Natural killer cell treated with Interleukin-12 subunit alpha and Interleukin-12 subunit beta and Interleukin-15 and Interleukin-18, amount 100 ng/mL, for 72 hours (primary cell): ENCODE measurements around the gene RBPJL. TPM values are rescaled to one million over a fixed set of nuclear protein-coding genes. Genes with fewer than 3 reads are reported as not detected.

Experiments used
- ATAC-seq, 2 donors: fragments of 150-1000 bp; cut with Tn5 transposase in 1 of 2; sonication (Bioruptor Pico), chemical (Tn5 transposase) in 1 of 2; 2 replicates each; pipeline ENCODE4 v1.10.0; 2021
- DNase-seq: peaks from one replicate; pipeline ENCODE4 v3.0.0; 2022; ENCODE audit warnings: low spot score
- H3K27ac Mint-ChIP-seq, 2 donors: 1 replicate in 1 of 2; 2 replicates in 1 of 2; pipeline ENCODE4 v1.8.0; 2022; ENCODE audit warnings: mixed read lengths in 2 of 2, mild to moderate bottlenecking in 1 of 2, moderate library complexity in 1 of 2
- H3K27me3 Mint-ChIP-seq, 2 donors: 1 replicate in 1 of 2; 2 replicates in 1 of 2; pipeline ENCODE4 v1.8.0; 2022; ENCODE audit warnings: mixed read lengths in 2 of 2
- H3K36me3 Mint-ChIP-seq: one replicate; pipeline ENCODE4 v1.8.0; 2022; ENCODE audit warnings: mixed read lengths
- H3K4me1 Mint-ChIP-seq, 2 donors: 1 replicate in 1 of 2; 2 replicates in 1 of 2; pipeline ENCODE4 v1.8.0; 2022; ENCODE audit warnings: low read depth in 2 of 2, mixed read lengths in 2 of 2, mild to moderate bottlenecking in 1 of 2
- H3K4me3 Mint-ChIP-seq: one replicate; pipeline ENCODE4 v1.8.0; 2022; ENCODE audit warnings: mixed read lengths
- H3K9me3 Mint-ChIP-seq: 2 replicates; pipeline ENCODE4 v1.8.0; 2022; ENCODE audit warnings: mixed read lengths
- total RNA-seq, 2 donors: library from RNA; stranded (reverse); gene quantifications; one replicate each; pipeline ENCODE4 v1.2.3, GENCODE V29; 2022

Gene RBPJL
- total RNA-seq, 2 donors from 2014 or later = not detected

- ATAC-seq (no peak), DNase-seq (no peak)
- H3K27ac Mint-ChIP-seq = peak overlapping the region in 1 of 2 donors; percentile 67
- no peaks in the 10 kb centered on the region for H3K36me3 Mint-ChIP-seq
- H3K4me3 Mint-ChIP-seq = no peak overlapping the region
- no peaks in the 10 kb centered on the region for H3K27me3 Mint-ChIP-seq
- H3K4me1 Mint-ChIP-seq = no peaks in the 10 kb centered on the region
- no peaks in the 10 kb centered on the region for H3K9me3 Mint-ChIP-seq
These were observed 30.9 kb downstream of the RBPJL start for GRCh38 chr20:45337367-45338120.

- H3K9me3 Mint-ChIP-seq = no peaks in the 10 kb centered on the region
- no peak for ATAC-seq
- no peaks in the 10 kb centered on the region for H3K4me1 Mint-ChIP-seq
- no peak overlapping the region for H3K4me3 Mint-ChIP-seq
- no peaks in the 10 kb centered on the region for H3K27me3 Mint-ChIP-seq
- DNase-seq = no peak
- no peak overlapping the region for H3K27ac Mint-ChIP-seq
- no peaks in the 10 kb centered on the region for H3K36me3 Mint-ChIP-seq
These were observed 31.7 kb downstream of the RBPJL start for GRCh38 chr20:45338121-45339030.

GRCh38 chr20:45339084-45339483 is 32.4 kb downstream of the RBPJL start:
- Mint-ChIP-seq H3K4me1 (peaks cover 0 to 1% of the 10 kb centered on the region in 2 donors), H3K27me3 (no peaks in the 10 kb centered on the region), H3K9me3 (no peaks in the 10 kb centered on the region), H3K27ac (no peak overlapping the region), H3K4me3 (no peak overlapping the region), H3K36me3 (no peaks in the 10 kb centered on the region)
- DNase-seq (no peak), ATAC-seq (no peak)

GRCh38 chr20:45339799-45340198 is 33.2 kb downstream of the RBPJL start:
- H3K4me3 Mint-ChIP-seq = no peak overlapping the region

GRCh38 chr20:45340236-45340847 is 33.7 kb downstream of the RBPJL start:
- Mint-ChIP-seq H3K36me3 (no peaks in the 10 kb centered on the region), H3K27me3 (no peaks in the 10 kb centered on the region), H3K4me3 (no peak overlapping the region), H3K27ac (no peak overlapping the region), H3K9me3 (no peaks in the 10 kb centered on the region), H3K4me1 (peaks cover 2 to 9% of the 10 kb centered on the region in 2 donors)
- no peak for ATAC-seq
- DNase-seq = no peak

More at GRCh38 chr20:45339799-45340198, 33.2 kb downstream of the RBPJL start:
- Mint-ChIP-seq H3K9me3 (no peaks in the 10 kb centered on the region), H3K4me1 (peaks cover 0 to 5% of the 10 kb centered on the region in 2 donors), H3K36me3 (no peaks in the 10 kb centered on the region), H3K27ac (no peak overlapping the region), H3K27me3 (no peaks in the 10 kb centered on the region)
- ATAC-seq = no peak
- DNase-seq = no peak

- Mint-ChIP-seq H3K4me1 (peaks cover 8 to 13% of the 10 kb centered on the region in 2 donors), H3K27ac (no peak overlapping the region)
These were observed 34.3 kb downstream of the RBPJL start for GRCh38 chr20:45340951-45341350.

GRCh38 chr20:45341579-45341938 is 34.9 kb downstream of the RBPJL start:
- H3K27ac Mint-ChIP-seq = no peak overlapping the region
- H3K27me3 Mint-ChIP-seq = no peaks in the 10 kb centered on the region
- ATAC-seq = no peak
- no peak for DNase-seq
- H3K9me3 Mint-ChIP-seq = no peaks in the 10 kb centered on the region
- H3K36me3 Mint-ChIP-seq = no peaks in the 10 kb centered on the region
- H3K4me3 Mint-ChIP-seq = no peak overlapping the region
- H3K4me1 Mint-ChIP-seq = peaks cover 14 to 19% of the 10 kb centered on the region in 2 donors

More at GRCh38 chr20:45340951-45341350, 34.3 kb downstream of the RBPJL start:
- ATAC-seq (no peak), DNase-seq (no peak)
- H3K9me3 Mint-ChIP-seq = no peaks in the 10 kb centered on the region
- H3K27me3 Mint-ChIP-seq = no peaks in the 10 kb centered on the region
- H3K36me3 Mint-ChIP-seq = no peaks in the 10 kb centered on the region
- no peak overlapping the region for H3K4me3 Mint-ChIP-seq

GRCh38 chr20:45341939-45342854 is 35.6 kb downstream of the RBPJL start:
- no peak overlapping the region for H3K27ac Mint-ChIP-seq
- no peaks in the 10 kb centered on the region for H3K27me3 Mint-ChIP-seq
- no peaks in the 10 kb centered on the region for H3K9me3 Mint-ChIP-seq
- no peak overlapping the region for H3K4me3 Mint-ChIP-seq
- peaks cover 20 to 24% of the 10 kb centered on the region in 2 donors for H3K4me1 Mint-ChIP-seq
- DNase-seq (no peak), ATAC-seq (no peak)
- H3K36me3 Mint-ChIP-seq = no peaks in the 10 kb centered on the region

GRCh38 chr20:45342855-45343531 is 36.4 kb downstream of the RBPJL start:
- H3K27me3 Mint-ChIP-seq = no peaks in the 10 kb centered on the region
- peaks cover 20 to 27% of the 10 kb centered on the region in 2 donors for H3K4me1 Mint-ChIP-seq
- peak overlapping the region in 1 of 2 donors; percentile 56 for H3K27ac Mint-ChIP-seq
- no peaks in the 10 kb centered on the region for H3K9me3 Mint-ChIP-seq
- ATAC-seq = no peak
- H3K36me3 Mint-ChIP-seq = no peaks in the 10 kb centered on the region
- H3K4me3 Mint-ChIP-seq = no peak overlapping the region
- no peak for DNase-seq

GRCh38 chr20:45343532-45344167 is 37.0 kb downstream of the RBPJL start:
- H3K27me3 Mint-ChIP-seq = no peaks in the 10 kb centered on the region
- peak overlapping the region; percentile 88 for H3K4me3 Mint-ChIP-seq
- H3K27ac Mint-ChIP-seq = peak overlapping the region in 1 of 2 donors; percentile 56
- peaks cover 23 to 29% of the 10 kb centered on the region in 2 donors for H3K4me1 Mint-ChIP-seq
- DNase-seq (no peak), ATAC-seq (no peak)
- no peaks in the 10 kb centered on the region for H3K36me3 Mint-ChIP-seq
- no peaks in the 10 kb centered on the region for H3K9me3 Mint-ChIP-seq

- H3K27me3 Mint-ChIP-seq = no peaks in the 10 kb centered on the region
- H3K9me3 Mint-ChIP-seq = no peaks in the 10 kb centered on the region
- peak overlapping the region; percentile 88 for H3K4me3 Mint-ChIP-seq
- ATAC-seq = peak; percentile 69 to 73
- DNase-seq = peak; percentile 74
- peaks cover 23 to 29% of the 10 kb centered on the region in 2 donors for H3K4me1 Mint-ChIP-seq
- H3K27ac Mint-ChIP-seq = peak overlapping the region; percentile 6 to 56
- H3K36me3 Mint-ChIP-seq = no peaks in the 10 kb centered on the region
These were observed 37.7 kb downstream of the RBPJL start for GRCh38 chr20:45344168-45344860.
